Calu3 (cell line): ENCODE results near the gene DOCK10. TPM values are rescaled to one million over a fixed set of nuclear protein-coding genes. Genes with fewer than 3 reads are reported as not detected.

Source experiments
- BruUV-seq: library from RNA; stranded (reverse); fragments of 400-500 nt; replicated peaks from 2 replicates; lab custom pipeline; 2021; lab: Mats Ljungman, UMichigan
- CTCF ChIA-PET: fragments of 300-600 bp; sonication (Branson Sonifier 250); formaldehyde crosslinking; loops from one replicate; lab custom pipeline; 2022; ENCODE audit warnings: antibody characterized with exemption; lab: Charles Lee
- DNase-seq: peaks from one replicate; pipeline ENCODE4 v3.0.0; 2022
- H3K27ac Mint-ChIP-seq: one replicate; pipeline ENCODE4 v1.8.0; 2022; ENCODE audit warnings: mixed read lengths; ENCODE audit not compliant: unreplicated experiment
- H3K27me3 Mint-ChIP-seq: one replicate; pipeline ENCODE4 v1.8.0; 2022; ENCODE audit warnings: mixed read lengths; ENCODE audit not compliant: unreplicated experiment
- H3K36me3 Mint-ChIP-seq: one replicate; pipeline ENCODE4 v1.8.0; 2022; ENCODE audit warnings: mild to moderate bottlenecking, moderate library complexity, mixed read lengths; ENCODE audit not compliant: insufficient read depth, unreplicated experiment
- H3K4me1 Mint-ChIP-seq: one replicate; pipeline ENCODE4 v1.8.0; 2022; ENCODE audit warnings: mild to moderate bottlenecking, low read depth, mixed read lengths; ENCODE audit not compliant: unreplicated experiment
- H3K4me3 Mint-ChIP-seq: one replicate; pipeline ENCODE4 v1.8.0; 2022; ENCODE audit warnings: mild to moderate bottlenecking, low read depth, moderate library complexity, mixed read lengths; ENCODE audit not compliant: unreplicated experiment
- H3K9me3 Mint-ChIP-seq: one replicate; pipeline ENCODE4 v1.8.0; 2022; ENCODE audit warnings: low read depth, mixed read lengths; ENCODE audit not compliant: unreplicated experiment
- intact Hi-C: fragments of 100-400 bp; cut with micrococcal nuclease; formaldehyde crosslinking; loops from one replicate; pipeline ENCODE4 v1.10.0; 2022; ENCODE audit not compliant: unreplicated experiment
- total RNA-seq: library from RNA; stranded (reverse); gene quantifications from 2 replicates; pipeline ENCODE4 v1.2.3, GENCODE V29; 2022
- TF ChIP-seq, protein P1 (sequence below): fragments of 200-600 bp; IDR thresholded peaks from one replicate; pipeline ENCODE4 v1.8.0; 2022; ENCODE audit warnings: antibody characterized with exemption; ENCODE audit not compliant: unreplicated experiment

DOCK10 gene
- total RNA-seq, 1 experiment from 2014 or later: 11.9 TPM

- no TSS peak for BruUV-seq
- Mint-ChIP-seq H3K4me1 (no peaks in the 10 kb centered on the region), H3K27ac (no peak overlapping the region), H3K9me3 (no peaks in the 10 kb centered on the region), H3K27me3 (no peaks in the 10 kb centered on the region), H3K36me3 (no peaks in the 10 kb centered on the region), H3K4me3 (no peak overlapping the region)
- CTCF ChIA-PET: no interaction called here
- TF ChIP-seq, protein P1, sequence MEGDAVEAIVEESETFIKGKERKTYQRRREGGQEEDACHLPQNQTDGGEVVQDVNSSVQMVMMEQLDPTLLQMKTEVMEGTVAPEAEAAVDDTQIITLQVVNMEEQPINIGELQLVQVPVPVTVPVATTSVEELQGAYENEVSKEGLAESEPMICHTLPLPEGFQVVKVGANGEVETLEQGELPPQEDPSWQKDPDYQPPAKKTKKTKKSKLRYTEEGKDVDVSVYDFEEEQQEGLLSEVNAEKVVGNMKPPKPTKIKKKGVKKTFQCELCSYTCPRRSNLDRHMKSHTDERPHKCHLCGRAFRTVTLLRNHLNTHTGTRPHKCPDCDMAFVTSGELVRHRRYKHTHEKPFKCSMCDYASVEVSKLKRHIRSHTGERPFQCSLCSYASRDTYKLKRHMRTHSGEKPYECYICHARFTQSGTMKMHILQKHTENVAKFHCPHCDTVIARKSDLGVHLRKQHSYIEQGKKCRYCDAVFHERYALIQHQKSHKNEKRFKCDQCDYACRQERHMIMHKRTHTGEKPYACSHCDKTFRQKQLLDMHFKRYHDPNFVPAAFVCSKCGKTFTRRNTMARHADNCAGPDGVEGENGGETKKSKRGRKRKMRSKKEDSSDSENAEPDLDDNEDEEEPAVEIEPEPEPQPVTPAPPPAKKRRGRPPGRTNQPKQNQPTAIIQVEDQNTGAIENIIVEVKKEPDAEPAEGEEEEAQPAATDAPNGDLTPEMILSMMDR: no peak
- no peak for DNase-seq
- intact Hi-C loops: no loop called here
Measured at GRCh38 chr2:224954980-224955379, 87.3 kb downstream of the DOCK10 start.

DNA sequence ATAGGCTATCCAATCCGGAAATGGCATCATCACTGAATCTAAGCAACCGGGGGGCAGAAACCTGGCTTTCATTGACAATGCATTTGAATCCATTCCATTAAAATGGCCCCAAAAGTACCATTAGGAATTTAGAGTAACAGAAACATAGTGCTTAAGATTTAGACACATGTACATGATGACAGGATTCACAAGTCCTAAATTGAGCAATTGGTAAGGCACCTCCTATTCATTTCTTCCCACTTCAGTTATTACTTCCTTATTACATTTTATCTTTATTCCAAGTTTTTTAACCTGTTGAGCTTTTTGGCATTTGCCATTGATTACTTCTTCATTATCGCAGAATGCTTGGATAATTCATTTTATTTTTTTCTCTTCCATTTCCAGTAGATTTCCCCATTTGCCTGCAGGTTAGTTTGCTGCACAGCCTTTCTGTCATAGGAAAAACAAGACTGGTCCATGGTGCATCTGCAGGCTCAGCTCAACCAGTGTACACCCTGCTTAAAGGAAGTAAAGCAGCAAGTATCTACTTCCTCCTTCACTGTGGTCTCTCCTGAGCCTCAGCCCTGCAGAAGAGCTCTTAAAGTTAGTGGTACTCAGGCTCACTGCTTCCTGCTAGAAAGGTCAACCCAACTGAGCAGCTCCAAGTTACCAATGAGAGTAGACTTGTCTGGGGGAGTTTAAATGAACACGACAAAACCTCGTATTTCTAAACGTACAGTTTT lies 89.2 kb downstream of the DOCK10 start:
- Mint-ChIP-seq H3K27ac (no peak overlapping the region), H3K9me3 (no peaks in the 10 kb centered on the region)
- TF ChIP-seq, protein P1: no peak

DNA sequence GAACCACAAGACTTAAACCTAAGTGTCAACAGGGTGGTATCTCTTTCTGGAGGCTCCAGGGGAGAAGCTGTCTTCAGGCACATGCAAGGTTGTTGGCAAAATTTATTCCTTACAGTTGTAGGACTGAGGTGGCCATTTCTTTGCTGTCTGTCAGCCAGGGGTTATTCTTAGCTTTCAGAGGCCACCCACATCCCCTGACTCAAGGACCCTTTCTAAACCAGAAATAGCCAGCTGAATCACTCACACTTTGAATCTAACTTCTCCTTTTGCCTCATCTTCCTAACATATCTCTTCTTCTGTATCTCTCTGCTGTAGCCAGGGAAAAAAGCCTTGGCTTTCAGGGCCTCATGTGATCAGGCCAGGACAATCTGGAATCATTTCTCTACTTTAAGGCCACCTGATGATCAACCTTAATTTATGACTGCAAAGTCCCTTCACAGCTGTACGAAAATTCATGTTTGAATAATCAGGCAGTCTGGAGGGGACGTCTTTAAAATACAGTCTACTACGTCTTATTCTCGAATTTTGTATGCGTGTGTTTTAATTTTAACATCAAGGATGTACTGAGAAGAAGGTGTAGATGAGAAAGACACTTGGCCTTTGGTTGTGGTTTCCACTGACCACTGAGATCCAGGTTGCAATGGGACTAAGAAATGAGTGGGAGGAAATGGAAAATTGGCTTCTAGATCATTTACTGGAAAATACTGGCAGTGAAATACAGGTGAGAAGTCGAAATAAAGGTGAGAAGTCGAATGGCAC lies 90.4 kb downstream of the DOCK10 start:
- Mint-ChIP-seq H3K4me3 (no peak overlapping the region), H3K9me3 (no peaks in the 10 kb centered on the region), H3K4me1 (peaks cover 11% of the 10 kb centered on the region), H3K27me3 (no peaks in the 10 kb centered on the region), H3K36me3 (no peaks in the 10 kb centered on the region), H3K27ac (no peak overlapping the region)
- intact Hi-C loops: no loop called here
- BruUV-seq: no TSS peak
- TF ChIP-seq, protein P1: no peak
- DNase-seq: no peak
- CTCF ChIA-PET: interaction anchor here (0.5 kb wide), 1 partner anchor 8 kb away, joined by 5 read pairs; no protein-coding TSS in a partner anchor

More for the DNA sequence above, 89.2 kb downstream of the DOCK10 start:
- no peaks in the 10 kb centered on the region for H3K36me3 Mint-ChIP-seq
- no peak for DNase-seq
- intact Hi-C loops: no loop called here
- H3K27me3 Mint-ChIP-seq: no peaks in the 10 kb centered on the region
- CTCF ChIA-PET: no interaction called here
- peaks cover 11% of the 10 kb centered on the region for H3K4me1 Mint-ChIP-seq
- no peak overlapping the region for H3K4me3 Mint-ChIP-seq
- BruUV-seq: no TSS peak

GRCh38 chr2:224948859-224949258 lies 93.4 kb downstream of the DOCK10 start:
- CTCF ChIA-PET: no interaction called here
- intact Hi-C loops: no loop called here
- no peak overlapping the region for H3K27ac Mint-ChIP-seq
- no TSS peak for BruUV-seq
- H3K27me3 Mint-ChIP-seq: no peaks in the 10 kb centered on the region
- H3K4me3 Mint-ChIP-seq: no peak overlapping the region
- H3K9me3 Mint-ChIP-seq: no peaks in the 10 kb centered on the region
- H3K4me1 Mint-ChIP-seq: peaks cover 11% of the 10 kb centered on the region
- H3K36me3 Mint-ChIP-seq: no peaks in the 10 kb centered on the region
- TF ChIP-seq, protein P1: no peak
- DNase-seq: no peak
